Mesendoderm (in vitro differentiated cells): ENCODE data around the gene SLC7A4. TPM values are rescaled to one million over a fixed set of nuclear protein-coding genes. Genes with fewer than 3 reads are reported as not detected.
A peak's percentile ranks its signal among the peaks of the same experiment; 100 is the strongest.

Experiments used
- DNase-seq: peaks from one replicate; pipeline ENCODE4 v3.0.0; 2013
- H2AK5ac ChIP-seq: 2 replicates; pipeline ENCODE4 v1.6.1; 2013; ENCODE audit warnings: low read length, inconsistent platforms
- H2BK120ac ChIP-seq: 2 replicates; pipeline ENCODE4 v1.6.1; 2013; ENCODE audit warnings: low read depth, mild to moderate bottlenecking, low read length, moderate library complexity, mixed read lengths
- H2BK15ac ChIP-seq: replicated peaks from 2 replicates; pipeline ENCODE4 v1.6.1; 2013; ENCODE audit warnings: low read depth, mild to moderate bottlenecking, moderate library complexity
- H2BK5ac ChIP-seq: 2 replicates; pipeline ENCODE4 v1.6.1; 2013; ENCODE audit warnings: low read length, inconsistent platforms
- H3K18ac ChIP-seq: 2 replicates; pipeline ENCODE4 v1.6.1; 2013; ENCODE audit warnings: mild to moderate bottlenecking, low read length, mixed read lengths
- H3K23ac ChIP-seq: one replicate; pipeline ENCODE4 v1.6.1; 2013; ENCODE audit warnings: low read length
- H3K27ac ChIP-seq: 2 replicates; pipeline ENCODE4 v1.5.1; 2013; ENCODE audit warnings: low read depth, mild to moderate bottlenecking, inconsistent platforms, low read length, moderate library complexity
- H3K27me3 ChIP-seq: 2 replicates; pipeline ENCODE4 v1.6.1; 2013; ENCODE audit warnings: low read length, control low read depth, mild to moderate bottlenecking, inconsistent platforms; ENCODE audit not compliant: insufficient read depth, poor library complexity
- H3K36me3 ChIP-seq: 2 replicates; pipeline ENCODE4 v1.6.1; 2013; ENCODE audit warnings: low read length, inconsistent platforms; ENCODE audit not compliant: control insufficient read depth, insufficient read depth
- H3K4ac ChIP-seq: one replicate; pipeline ENCODE4 v1.6.1; 2013; ENCODE audit warnings: low read depth, mild to moderate bottlenecking, low read length, moderate library complexity
- H3K4me1 ChIP-seq: 2 replicates; pipeline ENCODE4 v1.6.1; 2013; ENCODE audit warnings: low read depth, low read length, inconsistent platforms; ENCODE audit not compliant: control insufficient read depth
- H3K4me2 ChIP-seq: 2 replicates; pipeline ENCODE4 v1.6.1; 2013; ENCODE audit warnings: low read length
- H3K4me3 ChIP-seq: 2 replicates; pipeline ENCODE4 v1.5.1; 2013; ENCODE audit warnings: mild to moderate bottlenecking, low read length
- H3K56ac ChIP-seq: one replicate; pipeline ENCODE4 v1.6.1; 2013; ENCODE audit warnings: low read length
- H3K79me1 ChIP-seq: 2 replicates; pipeline ENCODE4 v1.6.1; 2013; ENCODE audit warnings: low read length, inconsistent platforms
- H3K79me2 ChIP-seq: 2 replicates; pipeline ENCODE4 v1.6.1; 2013; ENCODE audit warnings: mild to moderate bottlenecking, low read length; ENCODE audit not compliant: control insufficient read depth, insufficient read depth
- H3K9ac ChIP-seq: 2 replicates; pipeline ENCODE4 v1.6.1; 2013; ENCODE audit warnings: low read length, inconsistent platforms
- H4K5ac ChIP-seq: one replicate; pipeline ENCODE4 v1.6.1; 2013; ENCODE audit warnings: low read length
- H4K8ac ChIP-seq: one replicate; pipeline ENCODE4 v1.6.1; 2013; ENCODE audit warnings: low read depth, mild to moderate bottlenecking, control low read depth, low read length, moderate library complexity
- WGBS: extraction: QIAGEN DNeasy Blood & Tissue Kit; methylation state at CpG from one replicate; pipeline ENCODE4 v1.1.7; 2013; ENCODE audit warnings: low lambda C conversion rate, missing lambda C conversion rate; ENCODE audit not compliant: insufficient coverage; ENCODE audit errors: extremely low coverage; 5-methylcytosine and 5-hydroxymethylcytosine counted together
- polyA plus RNA-seq, 2 experiments: library from polyadenylated mRNA; stranded (reverse); fragments of 200-250 nt; gene quantifications; one replicate each; pipeline ENCODE4 v1.2.3, GENCODE V29; 2013

Gene SLC7A4, protein sequence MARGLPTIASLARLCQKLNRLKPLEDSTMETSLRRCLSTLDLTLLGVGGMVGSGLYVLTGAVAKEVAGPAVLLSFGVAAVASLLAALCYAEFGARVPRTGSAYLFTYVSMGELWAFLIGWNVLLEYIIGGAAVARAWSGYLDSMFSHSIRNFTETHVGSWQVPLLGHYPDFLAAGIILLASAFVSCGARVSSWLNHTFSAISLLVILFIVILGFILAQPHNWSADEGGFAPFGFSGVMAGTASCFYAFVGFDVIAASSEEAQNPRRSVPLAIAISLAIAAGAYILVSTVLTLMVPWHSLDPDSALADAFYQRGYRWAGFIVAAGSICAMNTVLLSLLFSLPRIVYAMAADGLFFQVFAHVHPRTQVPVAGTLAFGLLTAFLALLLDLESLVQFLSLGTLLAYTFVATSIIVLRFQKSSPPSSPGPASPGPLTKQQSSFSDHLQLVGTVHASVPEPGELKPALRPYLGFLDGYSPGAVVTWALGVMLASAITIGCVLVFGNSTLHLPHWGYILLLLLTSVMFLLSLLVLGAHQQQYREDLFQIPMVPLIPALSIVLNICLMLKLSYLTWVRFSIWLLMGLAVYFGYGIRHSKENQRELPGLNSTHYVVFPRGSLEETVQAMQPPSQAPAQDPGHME
- 0.03 TPM for polyA plus RNA-seq (2013, experiment 1 of 2)
- polyA plus RNA-seq (2013, experiment 2 of 2): not detected

GRCh38 chr22:21032037-21032867 lies at the start of gene SLC7A4:
Gene SLC7A4, minus strand, starts transcription at chr22:21032561. Its CDS starts 749 bp downstream, at chr22:21031812.
- H2BK15ac ChIP-seq: no peak within 1 kb of the TSS
- no peak within 1 kb of the TSS for H3K4me3 ChIP-seq
- no peaks in the 10 kb centered on the region for H3K36me3 ChIP-seq
- H3K18ac ChIP-seq: no peak within 1 kb of the TSS
- H3K4ac ChIP-seq: no peak within 1 kb of the TSS
- no peak within 1 kb of the TSS for H4K5ac ChIP-seq
- H2BK5ac ChIP-seq: no peak within 1 kb of the TSS
- no peak within 1 kb of the TSS for H4K8ac ChIP-seq
- no CpG with 5 or more reads among the region's 59 CpGs for WGBS
- H2BK120ac ChIP-seq: no peak within 1 kb of the TSS
- H3K9ac ChIP-seq: peak within 1 kb of the TSS; percentile 42
- H3K79me1 ChIP-seq: no peaks in the 10 kb centered on the region
- H3K27ac ChIP-seq: peak within 1 kb of the TSS; percentile 8
- H3K4me1 ChIP-seq: no peaks in the 10 kb centered on the region
- H3K56ac ChIP-seq: peak within 1 kb of the TSS; percentile 74
- peak within 1 kb of the TSS; percentile 57 for H3K4me2 ChIP-seq
- no peak for DNase-seq
- peak within 1 kb of the TSS; percentile 66 for H3K23ac ChIP-seq
- H3K27me3 ChIP-seq: no peaks in the 10 kb centered on the region
- no peaks in the 10 kb centered on the region for H3K79me2 ChIP-seq
- H2AK5ac ChIP-seq: no peak within 1 kb of the TSS

GRCh38 chr22:21080435-21081137 lies 48.2 kb upstream of the SLC7A4 start:
- H2BK15ac ChIP-seq: no peak overlapping the region
- H3K27me3 ChIP-seq: no peaks in the 10 kb centered on the region
- H3K18ac ChIP-seq: no peak overlapping the region
- H4K8ac ChIP-seq: no peak overlapping the region
- H3K36me3 ChIP-seq: no peaks in the 10 kb centered on the region
- no peak overlapping the region for H4K5ac ChIP-seq
- H3K4me1 ChIP-seq: no peaks in the 10 kb centered on the region
- H2AK5ac ChIP-seq: no peak overlapping the region
- H3K23ac ChIP-seq: no peak overlapping the region
- no CpG with 5 or more reads among the region's 31 CpGs for WGBS
- H3K4ac ChIP-seq: no peak overlapping the region
- no peak overlapping the region for H3K4me3 ChIP-seq
- no peak overlapping the region for H2BK120ac ChIP-seq
- no peak overlapping the region for H2BK5ac ChIP-seq
- no peak for DNase-seq
- no peak overlapping the region for H3K4me2 ChIP-seq
- peak overlapping the region; percentile 15 for H3K56ac ChIP-seq
- H3K27ac ChIP-seq: no peak overlapping the region
- H3K79me1 ChIP-seq: no peaks in the 10 kb centered on the region
- no peaks in the 10 kb centered on the region for H3K79me2 ChIP-seq
- H3K9ac ChIP-seq: no peak overlapping the region

DNA sequence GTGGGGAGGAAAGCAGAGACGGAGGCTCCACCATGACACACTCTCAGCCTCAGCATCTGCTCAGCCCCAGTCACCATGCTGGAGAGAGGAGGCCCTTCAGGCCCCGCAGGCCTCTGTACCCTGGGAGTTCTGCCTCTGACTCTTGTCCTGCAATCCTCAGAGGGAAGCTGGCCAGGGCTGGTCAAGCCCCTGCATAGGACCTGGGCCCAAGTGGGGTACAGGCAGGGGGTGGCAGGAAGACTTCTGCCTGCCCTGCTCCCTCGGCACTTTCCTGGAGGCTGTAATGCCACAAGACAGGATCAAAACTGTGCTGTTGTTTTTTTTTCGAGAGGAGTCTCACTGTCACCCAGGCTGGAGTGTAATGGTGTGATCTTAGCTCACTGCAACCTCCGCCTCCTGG lies 47.1 kb upstream of the SLC7A4 start:
- Histone ChIP-seq H3K79me1 (no peaks in the 10 kb centered on the region), H2AK5ac (no peak overlapping the region), H3K23ac (no peak overlapping the region), H2BK5ac (no peak overlapping the region), H2BK120ac (no peak overlapping the region), H2BK15ac (no peak overlapping the region), H4K5ac (no peak overlapping the region), H3K9ac (no peak overlapping the region), H3K79me2 (no peaks in the 10 kb centered on the region), H3K4me2 (no peak overlapping the region), H3K27ac (no peak overlapping the region), H3K4me3 (no peak overlapping the region), H3K36me3 (no peaks in the 10 kb centered on the region), H3K56ac (no peak overlapping the region), H4K8ac (no peak overlapping the region), H3K27me3 (no peaks in the 10 kb centered on the region), H3K4me1 (no peaks in the 10 kb centered on the region), H3K18ac (no peak overlapping the region), H3K4ac (no peak overlapping the region)
- no peak for DNase-seq
- no CpG with 5 or more reads among the region's 5 CpGs for WGBS

DNA sequence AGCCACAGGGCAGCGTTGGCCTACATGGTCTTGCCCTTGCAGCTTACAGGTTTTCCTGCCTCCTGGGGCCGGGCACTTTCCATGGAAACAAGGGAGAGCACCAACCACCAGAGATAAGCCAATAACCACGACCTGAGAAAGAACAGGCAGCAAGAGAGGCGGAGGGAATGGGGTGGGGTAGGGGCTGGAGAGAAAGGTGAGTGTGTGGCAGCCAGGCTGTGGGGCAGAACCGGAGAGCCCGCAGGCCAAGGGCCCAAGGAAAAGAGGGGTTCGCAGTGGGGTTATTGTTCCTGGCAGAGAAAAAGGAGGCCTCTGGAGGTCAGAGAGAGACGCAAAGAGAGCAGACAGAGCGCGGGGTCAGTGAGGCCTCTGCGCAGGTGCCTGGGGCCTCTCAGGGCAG lies 46.6 kb upstream of the SLC7A4 start:
- Histone ChIP-seq H3K79me1 (no peaks in the 10 kb centered on the region), H3K4me1 (no peaks in the 10 kb centered on the region), H3K4me2 (no peak overlapping the region)

DNA sequence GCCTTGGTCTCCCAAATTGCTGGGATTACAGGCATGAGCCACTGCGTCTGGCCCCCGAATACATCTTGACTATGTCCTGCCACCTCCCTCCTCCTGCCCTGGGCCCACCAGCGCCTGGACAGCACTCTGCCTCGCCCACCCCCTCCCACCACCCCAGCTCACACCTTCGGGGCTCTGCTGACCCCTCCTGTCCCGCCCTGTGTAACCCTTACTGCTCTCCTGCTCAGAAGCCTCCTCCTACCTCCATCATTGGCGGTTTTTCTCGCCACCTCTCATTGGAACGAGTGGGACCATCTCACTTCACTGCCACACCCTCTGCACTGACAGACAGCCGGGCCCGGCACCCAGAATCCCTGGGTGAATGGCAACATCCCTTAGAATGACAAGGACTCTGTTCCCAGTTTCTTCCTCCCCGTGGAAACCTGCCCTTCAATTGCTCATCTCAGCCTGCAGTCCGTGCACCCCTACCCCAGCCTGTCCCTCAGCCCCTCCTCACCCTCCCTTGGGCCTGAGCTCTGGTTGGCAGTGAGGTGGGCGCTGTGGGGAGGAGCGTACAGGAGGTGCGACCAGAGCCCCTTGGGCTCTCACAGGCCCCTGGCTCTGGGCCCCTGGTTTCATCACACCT lies 45.6 kb upstream of the SLC7A4 start:
- Histone ChIP-seq H3K4ac (no peak overlapping the region), H3K56ac (no peak overlapping the region), H3K27ac (no peak overlapping the region), H4K5ac (no peak overlapping the region), H2AK5ac (no peak overlapping the region), H2BK120ac (no peak overlapping the region), H3K9ac (no peak overlapping the region), H3K18ac (no peak overlapping the region), H3K27me3 (no peaks in the 10 kb centered on the region), H3K23ac (no peak overlapping the region), H3K4me2 (no peak overlapping the region), H2BK15ac (no peak overlapping the region), H4K8ac (no peak overlapping the region), H3K36me3 (no peaks in the 10 kb centered on the region), H3K79me2 (no peaks in the 10 kb centered on the region), H3K4me3 (no peak overlapping the region), H2BK5ac (no peak overlapping the region), H3K79me1 (no peaks in the 10 kb centered on the region), H3K4me1 (no peaks in the 10 kb centered on the region)
- no CpG with 5 or more reads among the region's 16 CpGs for WGBS
- no peak for DNase-seq

More for the DNA sequence above, 46.6 kb upstream of the SLC7A4 start:
- H3K4ac ChIP-seq: no peak overlapping the region
- H4K5ac ChIP-seq: no peak overlapping the region
- no peak overlapping the region for H4K8ac ChIP-seq
- H2BK5ac ChIP-seq: no peak overlapping the region
- DNase-seq: no peak
- no peaks in the 10 kb centered on the region for H3K27me3 ChIP-seq
- H2BK15ac ChIP-seq: no peak overlapping the region
- no peak overlapping the region for H3K4me3 ChIP-seq
- no peaks in the 10 kb centered on the region for H3K36me3 ChIP-seq
- H3K23ac ChIP-seq: no peak overlapping the region
- no peak overlapping the region for H3K56ac ChIP-seq
- H2AK5ac ChIP-seq: no peak overlapping the region
- no peak overlapping the region for H3K27ac ChIP-seq
- H3K79me2 ChIP-seq: no peaks in the 10 kb centered on the region
- H3K18ac ChIP-seq: no peak overlapping the region
- no peak overlapping the region for H2BK120ac ChIP-seq
- WGBS: no CpG with 5 or more reads among the region's 11 CpGs
- no peak overlapping the region for H3K9ac ChIP-seq
